Lower leg skin (tissue), 3 donors: Measurements from ENCODE around the gene FGGY.

Experiments
- CTCF ChIP-seq, 3 donors: fragments of 450-650 bp; IDR thresholded peaks; one replicate each; pipeline ENCODE4 v1.5.1; 2016; ENCODE audit warnings: antibody characterized with exemption in 3 of 3, mild to moderate bottlenecking in 3 of 3, moderate library complexity in 2 of 3
- POLR2A ChIP-seq, 2 donors: fragments of 450-650 bp; IDR thresholded peaks; one replicate each; pipeline ENCODE4 v1.6.1; 2016 to 2017; ENCODE audit warnings: antibody characterized with exemption in 2 of 2, mild to moderate bottlenecking in 1 of 2, moderate library complexity in 1 of 2

- TF ChIP-seq CTCF (IDR thresholded peaks at IDR 0.05) (no peak), POLR2A (IDR thresholded peaks at IDR 0.05) (no peak)
Observed at GRCh38 chr1:59706303-59706599, 409.4 kb downstream of the FGGY start.
